GM12874 (cell line): ENCODE measurements around the gene C1QL1.

Experiments used
- CTCF ChIP-seq: IDR thresholded peaks from 2 replicates; pipeline ENCODE4 v1.5.1; 2011; ENCODE audit warnings: low read depth, mild to moderate bottlenecking, control low read depth, low read length, moderate library complexity; ENCODE audit not compliant: insufficient read depth

Gene C1QL1

GRCh38 chr17:45008216-45008615 is 40.1 kb upstream of the C1QL1 start:
- no peak for TF ChIP-seq CTCF

GRCh38 chr17:45006927-45007461 is 38.9 kb upstream of the C1QL1 start:
- TF ChIP-seq CTCF, result no peak

GRCh38 chr17:45005700-45006099 is 37.6 kb upstream of the C1QL1 start:
- TF ChIP-seq CTCF, result no peak

DNA sequence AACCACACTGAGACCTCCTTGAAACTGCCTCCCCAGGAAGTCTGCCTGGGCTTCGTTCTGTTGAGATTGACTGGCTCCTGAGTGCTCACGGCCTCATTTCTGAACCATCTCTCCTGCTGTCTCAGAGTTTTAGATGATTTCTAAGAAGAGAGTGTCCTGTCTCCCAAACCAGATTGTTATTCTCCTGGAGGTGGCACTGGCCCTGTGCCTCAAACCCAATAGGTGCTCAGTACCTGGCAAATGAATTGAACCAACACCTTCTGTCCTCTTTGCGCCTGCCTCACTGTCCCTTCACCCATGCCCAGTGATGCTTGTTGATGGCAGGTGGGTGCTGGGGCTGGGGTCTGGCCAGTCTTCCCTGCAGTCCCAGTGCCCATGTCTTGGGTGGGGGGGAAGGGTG is 36.3 kb upstream of the C1QL1 start:
- no peak for TF ChIP-seq CTCF

- no peak for TF ChIP-seq CTCF
These were observed 35.8 kb upstream of the C1QL1 start for GRCh38 chr17:45003877-45004276.

GRCh38 chr17:45001310-45001709 is 33.2 kb upstream of the C1QL1 start:
- no peak for TF ChIP-seq CTCF

GRCh38 chr17:44999433-44999832 is 31.3 kb upstream of the C1QL1 start:
- TF ChIP-seq CTCF, result no peak

GRCh38 chr17:44998646-44999045 is 30.5 kb upstream of the C1QL1 start:
- no peak for TF ChIP-seq CTCF
